Astrocyte (in vitro differentiated cells and primary cell): ENCODE data around the gene CCR5AS.
"Not testable (repeated sequence)": the region's sequence is repeated elsewhere in the genome, so short reads cannot be mapped to it uniquely, and the experiment has no call there.

Source experiments
- DNase-seq: peaks from one replicate; pipeline ENCODE4 v3.0.0-alpha.2; 2010; ENCODE audit warnings: low read depth
- FAIRE-seq: peaks from 2 replicates; lab custom pipeline; 2011; peaks lifted over from hg19 to GRCh38; lab: Jason Lieb, UNC
- H2AFZ ChIP-seq: 2 replicates; pipeline ENCODE4 v1.6.0; 2012; ENCODE audit warnings: low read depth, low read length, inconsistent platforms
- H3K27ac ChIP-seq: 2 replicates; pipeline ENCODE4 v1.5.1; 2011; ENCODE audit warnings: low read depth, low read length, inconsistent platforms
- H3K27me3 ChIP-seq: 2 replicates; pipeline ENCODE4 v1.6.0; 2011; ENCODE audit warnings: low read length, inconsistent platforms; ENCODE audit not compliant: insufficient read depth
- H3K36me3 ChIP-seq: 2 replicates; pipeline ENCODE4 v1.5.1; 2011; ENCODE audit warnings: low read length, inconsistent platforms; ENCODE audit not compliant: insufficient read depth
- H3K4me1 ChIP-seq: 2 replicates; pipeline ENCODE4 v1.5.1; 2011; ENCODE audit warnings: low read length, inconsistent platforms; ENCODE audit not compliant: insufficient read depth
- H3K4me2 ChIP-seq: 2 replicates; pipeline ENCODE4 v1.6.0; 2012; ENCODE audit warnings: low read length, inconsistent platforms
- H3K4me3 ChIP-seq: 2 replicates; pipeline ENCODE4 v1.5.1; 2011; ENCODE audit warnings: low read depth, mild to moderate bottlenecking, low read length, inconsistent platforms; ENCODE audit not compliant: insufficient read depth
- H3K79me2 ChIP-seq: 2 replicates; pipeline ENCODE4 v1.6.0; 2012; ENCODE audit warnings: mild to moderate bottlenecking, low read length, inconsistent platforms; ENCODE audit not compliant: insufficient read depth
- H3K9ac ChIP-seq: 2 replicates; pipeline ENCODE4 v1.6.0; 2012; ENCODE audit warnings: mild to moderate bottlenecking, low read length, inconsistent platforms
- H3K9me3 ChIP-seq: 2 replicates; pipeline ENCODE4 v1.5.1; 2012; ENCODE audit warnings: low read depth, mild to moderate bottlenecking, low read length, inconsistent platforms; ENCODE audit not compliant: insufficient read depth
- H4K20me1 ChIP-seq: 2 replicates; pipeline ENCODE4 v1.6.0; 2012; ENCODE audit warnings: low read length, inconsistent platforms; ENCODE audit not compliant: insufficient read depth
- H3K27ac Mint-ChIP-seq: one replicate; pipeline ENCODE4 v1.8.0; 2021; ENCODE audit warnings: mild to moderate bottlenecking, mixed read lengths; ENCODE audit not compliant: unreplicated experiment
- H3K27me3 Mint-ChIP-seq: one replicate; pipeline ENCODE4 v1.8.0; 2021; ENCODE audit warnings: low read depth, mixed read lengths; ENCODE audit not compliant: unreplicated experiment
- H3K36me3 Mint-ChIP-seq: one replicate; pipeline ENCODE4 v1.8.0; 2021; ENCODE audit warnings: low read depth, mixed read lengths; ENCODE audit not compliant: unreplicated experiment
- H3K4me1 Mint-ChIP-seq: one replicate; pipeline ENCODE4 v1.8.0; 2021; ENCODE audit warnings: low read depth, mixed read lengths; ENCODE audit not compliant: unreplicated experiment
- H3K4me3 Mint-ChIP-seq: one replicate; pipeline ENCODE4 v1.8.0; 2021; ENCODE audit warnings: mild to moderate bottlenecking, moderate library complexity, mixed read lengths; ENCODE audit not compliant: unreplicated experiment
- H3K9me3 Mint-ChIP-seq: one replicate; pipeline ENCODE4 v1.8.0; 2021; ENCODE audit warnings: mild to moderate bottlenecking, mixed read lengths; ENCODE audit not compliant: unreplicated experiment
- EZH2 ChIP-seq: IDR thresholded peaks from 2 replicates; pipeline ENCODE4 v1.6.1; 2012; ENCODE audit warnings: mild to moderate bottlenecking, low read length, inconsistent platforms; ENCODE audit not compliant: insufficient read depth
- TF ChIP-seq, protein P1 (sequence below): IDR thresholded peaks from 2 replicates; pipeline ENCODE4 v1.5.1; 2011; ENCODE audit warnings: low read depth, mild to moderate bottlenecking, inconsistent platforms, low read length, moderate library complexity; ENCODE audit not compliant: insufficient read depth

Gene CCR5AS

DNA sequence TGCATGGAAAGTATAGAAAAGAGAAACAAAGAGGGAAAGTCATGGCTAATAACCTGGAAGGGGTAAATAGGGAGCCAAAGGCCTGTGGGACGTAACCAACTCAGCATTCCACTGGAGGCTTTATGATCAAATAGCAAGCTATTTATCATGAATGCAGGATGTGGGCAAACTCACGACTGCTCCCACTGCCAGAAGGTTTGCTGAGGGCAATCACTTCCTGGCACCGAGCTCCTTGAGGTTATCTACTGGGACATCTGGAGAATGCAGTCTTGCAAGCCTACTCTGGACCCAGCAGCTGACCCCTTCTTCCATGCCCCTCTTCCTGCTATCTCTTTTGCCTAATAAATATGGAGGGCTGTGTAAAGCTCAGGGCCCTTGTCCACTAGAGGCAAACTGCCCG lies 19.6 kb upstream of the CCR5AS start:
- FAIRE-seq: not testable (repeated sequence)

DNA sequence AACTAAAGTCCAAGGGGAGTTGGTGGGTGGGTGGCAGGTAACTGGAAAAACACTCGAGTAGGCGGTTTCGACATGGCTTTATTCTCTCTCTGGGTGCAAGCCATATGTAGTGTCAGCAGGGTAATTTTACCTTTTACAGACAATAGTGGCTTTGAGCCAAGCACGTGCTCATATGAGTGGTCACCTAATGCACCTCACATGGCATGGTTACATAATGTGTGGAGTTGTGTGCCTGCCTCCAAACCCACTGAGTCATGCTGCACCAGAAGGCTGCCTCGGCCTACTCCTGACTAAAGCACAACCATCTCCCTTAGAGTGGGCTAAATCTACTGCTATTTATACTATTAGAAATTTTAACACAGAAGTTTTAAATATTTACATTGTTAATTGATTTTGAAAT lies 16.7 kb upstream of the CCR5AS start:
- H3K4me1 Mint-ChIP-seq: peaks cover 11% of the 10 kb centered on the region
- Histone ChIP-seq H3K4me2 (no peak overlapping the region), H3K4me1 (no peaks in the 10 kb centered on the region), H3K36me3 (no peaks in the 10 kb centered on the region), H2AFZ (peak overlapping the region; percentile 26), H4K20me1 (no peaks in the 10 kb centered on the region), H3K27ac (no peak overlapping the region), H3K9ac (no peak overlapping the region), H3K4me3 (no peak overlapping the region), H3K9me3 (no peaks in the 10 kb centered on the region), H3K79me2 (no peaks in the 10 kb centered on the region), H3K27me3 (peaks cover under 1% of the 10 kb centered on the region)
- DNase-seq: peak; percentile 39
- FAIRE-seq: no peak
- peaks cover 3% of the 10 kb centered on the region for H3K27me3 Mint-ChIP-seq
- H3K27ac Mint-ChIP-seq: no peak overlapping the region
- H3K36me3 Mint-ChIP-seq: no peaks in the 10 kb centered on the region
- no peaks in the 10 kb centered on the region for H3K9me3 Mint-ChIP-seq
- TF ChIP-seq, protein P1, sequence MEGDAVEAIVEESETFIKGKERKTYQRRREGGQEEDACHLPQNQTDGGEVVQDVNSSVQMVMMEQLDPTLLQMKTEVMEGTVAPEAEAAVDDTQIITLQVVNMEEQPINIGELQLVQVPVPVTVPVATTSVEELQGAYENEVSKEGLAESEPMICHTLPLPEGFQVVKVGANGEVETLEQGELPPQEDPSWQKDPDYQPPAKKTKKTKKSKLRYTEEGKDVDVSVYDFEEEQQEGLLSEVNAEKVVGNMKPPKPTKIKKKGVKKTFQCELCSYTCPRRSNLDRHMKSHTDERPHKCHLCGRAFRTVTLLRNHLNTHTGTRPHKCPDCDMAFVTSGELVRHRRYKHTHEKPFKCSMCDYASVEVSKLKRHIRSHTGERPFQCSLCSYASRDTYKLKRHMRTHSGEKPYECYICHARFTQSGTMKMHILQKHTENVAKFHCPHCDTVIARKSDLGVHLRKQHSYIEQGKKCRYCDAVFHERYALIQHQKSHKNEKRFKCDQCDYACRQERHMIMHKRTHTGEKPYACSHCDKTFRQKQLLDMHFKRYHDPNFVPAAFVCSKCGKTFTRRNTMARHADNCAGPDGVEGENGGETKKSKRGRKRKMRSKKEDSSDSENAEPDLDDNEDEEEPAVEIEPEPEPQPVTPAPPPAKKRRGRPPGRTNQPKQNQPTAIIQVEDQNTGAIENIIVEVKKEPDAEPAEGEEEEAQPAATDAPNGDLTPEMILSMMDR: no peak
- TF ChIP-seq EZH2: no peak
- H3K4me3 Mint-ChIP-seq: no peak overlapping the region

More for the DNA sequence above, 19.6 kb upstream of the CCR5AS start:
- H3K4me2 ChIP-seq, H4K20me1 ChIP-seq, H3K9ac ChIP-seq, H3K9me3 ChIP-seq, H3K27me3 ChIP-seq, DNase-seq, H3K4me3 Mint-ChIP-seq, H3K4me1 ChIP-seq, H3K27ac ChIP-seq, H3K27ac Mint-ChIP-seq, H3K9me3 Mint-ChIP-seq, H3K79me2 ChIP-seq, H2AFZ ChIP-seq, H3K36me3 Mint-ChIP-seq, H3K27me3 Mint-ChIP-seq, H3K4me3 ChIP-seq, H3K36me3 ChIP-seq: not testable (repeated sequence)
- peaks cover 11% of the 10 kb centered on the region for H3K4me1 Mint-ChIP-seq

DNA sequence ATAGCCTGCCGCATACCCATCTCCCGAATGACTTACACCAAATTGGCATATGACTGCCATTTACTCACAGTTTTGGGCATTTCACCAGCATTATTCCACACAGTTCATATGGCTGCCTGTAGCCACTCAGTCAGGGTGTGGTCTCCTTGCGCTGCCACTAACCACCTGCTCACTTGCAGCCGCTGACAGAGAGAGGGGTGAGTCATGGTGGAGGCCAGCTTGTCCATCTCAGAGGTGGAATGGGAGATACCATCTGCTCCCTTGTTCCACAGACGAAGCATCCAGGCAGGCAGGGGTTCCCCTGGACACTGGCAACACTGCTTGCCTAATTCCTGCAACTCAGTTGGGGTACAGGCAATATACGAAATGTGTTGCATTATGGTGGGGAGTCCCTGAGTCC lies 15.8 kb upstream of the CCR5AS start:
- H3K27ac Mint-ChIP-seq: no peak overlapping the region
- peaks cover 10% of the 10 kb centered on the region for H3K4me1 Mint-ChIP-seq
- H3K9me3 ChIP-seq: no peaks in the 10 kb centered on the region
- no peak overlapping the region for H3K4me3 Mint-ChIP-seq
- H3K79me2 ChIP-seq: no peaks in the 10 kb centered on the region
- peaks cover 3% of the 10 kb centered on the region for H3K27me3 Mint-ChIP-seq
- H3K36me3 ChIP-seq: no peaks in the 10 kb centered on the region
- H4K20me1 ChIP-seq: no peaks in the 10 kb centered on the region
- H3K27ac ChIP-seq: no peak overlapping the region
- H3K4me3 ChIP-seq: no peak overlapping the region
- FAIRE-seq (no peak), DNase-seq (peak; percentile 27)
- H3K4me1 ChIP-seq: no peaks in the 10 kb centered on the region
- TF ChIP-seq, protein P1: no peak
- no peak for TF ChIP-seq EZH2
- no peak overlapping the region for H3K9ac ChIP-seq
- H3K4me2 ChIP-seq: no peak overlapping the region
- no peaks in the 10 kb centered on the region for H3K27me3 ChIP-seq
- no peaks in the 10 kb centered on the region for H3K9me3 Mint-ChIP-seq
- no peaks in the 10 kb centered on the region for H3K36me3 Mint-ChIP-seq
- no peak overlapping the region for H2AFZ ChIP-seq
